ENCODE measurements around the gene MOB3A. TPM values are rescaled to one million over a fixed set of nuclear protein-coding genes. Genes with fewer than 3 reads are reported as not detected.

The MOB3A gene
- total RNA-seq, 1 donor from 2014 or later: 88.5 TPM

- no peak for DNase-seq (ENCODE audit: low spot score)
- Mint-ChIP-seq H3K27me3 (ENCODE audit: unreplicated experiment) (peaks cover 1% of the 10 kb centered on the region), H3K4me1 (ENCODE audit: unreplicated experiment) (no peaks in the 10 kb centered on the region), H3K4me3 (ENCODE audit: unreplicated experiment) (no peak overlapping the region), H3K27ac (ENCODE audit: unreplicated experiment) (no peak overlapping the region), H3K36me3 (ENCODE audit: low read depth, unreplicated experiment) (peaks cover 19% of the 10 kb centered on the region), H3K9me3 (ENCODE audit: unreplicated experiment) (no peaks in the 10 kb centered on the region)
- no peak for TF ChIP-seq CTCF (IDR thresholded peaks at IDR 0.05; ENCODE audit: unreplicated experiment)
These were observed 43.4 kb upstream of the MOB3A start for GRCh38 chr19:2139385-2140137.

GRCh38 chr19:2138061-2138728, 42.1 kb upstream of the MOB3A start:
- Mint-ChIP-seq H3K4me3 (ENCODE audit: unreplicated experiment) (no peak overlapping the region), H3K4me1 (ENCODE audit: unreplicated experiment) (no peaks in the 10 kb centered on the region), H3K36me3 (ENCODE audit: low read depth, unreplicated experiment) (peaks cover 17% of the 10 kb centered on the region), H3K27me3 (ENCODE audit: unreplicated experiment) (peaks cover 1% of the 10 kb centered on the region), H3K9me3 (ENCODE audit: unreplicated experiment) (no peaks in the 10 kb centered on the region), H3K27ac (ENCODE audit: unreplicated experiment) (no peak overlapping the region)
- no peak for DNase-seq (ENCODE audit: low spot score)
- no peak for TF ChIP-seq CTCF (IDR thresholded peaks at IDR 0.05; ENCODE audit: unreplicated experiment)

GRCh38 chr19:2136796-2137195, 40.7 kb upstream of the MOB3A start:
- no peak overlapping the region for H3K27ac Mint-ChIP-seq (ENCODE audit: unreplicated experiment)
- H3K36me3 Mint-ChIP-seq (ENCODE audit: low read depth, unreplicated experiment): peaks cover 24% of the 10 kb centered on the region
- H3K4me1 Mint-ChIP-seq (ENCODE audit: unreplicated experiment): no peaks in the 10 kb centered on the region
- peaks cover 1% of the 10 kb centered on the region for H3K27me3 Mint-ChIP-seq (ENCODE audit: unreplicated experiment)
- no peaks in the 10 kb centered on the region for H3K9me3 Mint-ChIP-seq (ENCODE audit: unreplicated experiment)
- no peak overlapping the region for H3K4me3 Mint-ChIP-seq (ENCODE audit: unreplicated experiment)
- DNase-seq (ENCODE audit: low spot score): no peak
- no peak for TF ChIP-seq CTCF (IDR thresholded peaks at IDR 0.05; ENCODE audit: unreplicated experiment)

- Mint-ChIP-seq H3K9me3 (ENCODE audit: unreplicated experiment) (no peaks in the 10 kb centered on the region), H3K4me1 (ENCODE audit: unreplicated experiment) (no peaks in the 10 kb centered on the region), H3K27ac (ENCODE audit: unreplicated experiment) (no peak overlapping the region), H3K4me3 (ENCODE audit: unreplicated experiment) (no peak overlapping the region), H3K27me3 (ENCODE audit: unreplicated experiment) (peaks cover 1% of the 10 kb centered on the region), H3K36me3 (ENCODE audit: low read depth, unreplicated experiment) (peaks cover 20% of the 10 kb centered on the region)
- no peak for DNase-seq (ENCODE audit: low spot score)
- TF ChIP-seq CTCF (IDR thresholded peaks at IDR 0.05; ENCODE audit: unreplicated experiment): no peak
These were observed 39.6 kb upstream of the MOB3A start for GRCh38 chr19:2135474-2136402.
